Memory B cell (primary cell): ENCODE results near the gene GLS.
A peak's percentile ranks its signal among the peaks of the same experiment; 100 is the strongest.

ENCODE experiments used
- ATAC-seq: fragments of 150-1000 bp; cut with Tn5 transposase; 2 replicates; pipeline ENCODE4 v1.10.0; 2021; ENCODE audit warnings: low read depth, mild to moderate bottlenecking, moderate library complexity
- DNase-seq, 2 donors: peaks; one replicate each; pipeline ENCODE4 v3.0.0; 2022; ENCODE audit warnings: low spot score in 2 of 2
- H3K27ac Mint-ChIP-seq: one replicate; pipeline ENCODE4 v1.8.0; 2022; ENCODE audit warnings: mild to moderate bottlenecking, moderate library complexity, mixed read lengths
- H3K27me3 Mint-ChIP-seq: one replicate; pipeline ENCODE4 v1.8.0; 2022; ENCODE audit warnings: mixed read lengths
- H3K36me3 Mint-ChIP-seq: one replicate; pipeline ENCODE4 v1.8.0; 2022; ENCODE audit warnings: mild to moderate bottlenecking, mixed read lengths
- H3K4me1 Mint-ChIP-seq: one replicate; pipeline ENCODE4 v1.8.0; 2022; ENCODE audit warnings: mixed read lengths
- H3K4me3 Mint-ChIP-seq: one replicate; pipeline ENCODE4 v1.8.0; 2022; ENCODE audit warnings: mild to moderate bottlenecking, moderate library complexity, mixed read lengths
- H3K9me3 Mint-ChIP-seq: one replicate; pipeline ENCODE4 v1.8.0; 2022; ENCODE audit warnings: mixed read lengths

Gene GLS

GRCh38 chr2:190970160-190970559, 89.5 kb downstream of the GLS start:
- Mint-ChIP-seq H3K27me3 (no peaks in the 10 kb centered on the region), H3K4me1 (no peaks in the 10 kb centered on the region), H3K4me3 (no peak overlapping the region), H3K27ac (peak overlapping the region; percentile 71), H3K36me3 (peaks cover 26% of the 10 kb centered on the region), H3K9me3 (no peaks in the 10 kb centered on the region)
- no peak for ATAC-seq
- DNase-seq: no peak

DNA sequence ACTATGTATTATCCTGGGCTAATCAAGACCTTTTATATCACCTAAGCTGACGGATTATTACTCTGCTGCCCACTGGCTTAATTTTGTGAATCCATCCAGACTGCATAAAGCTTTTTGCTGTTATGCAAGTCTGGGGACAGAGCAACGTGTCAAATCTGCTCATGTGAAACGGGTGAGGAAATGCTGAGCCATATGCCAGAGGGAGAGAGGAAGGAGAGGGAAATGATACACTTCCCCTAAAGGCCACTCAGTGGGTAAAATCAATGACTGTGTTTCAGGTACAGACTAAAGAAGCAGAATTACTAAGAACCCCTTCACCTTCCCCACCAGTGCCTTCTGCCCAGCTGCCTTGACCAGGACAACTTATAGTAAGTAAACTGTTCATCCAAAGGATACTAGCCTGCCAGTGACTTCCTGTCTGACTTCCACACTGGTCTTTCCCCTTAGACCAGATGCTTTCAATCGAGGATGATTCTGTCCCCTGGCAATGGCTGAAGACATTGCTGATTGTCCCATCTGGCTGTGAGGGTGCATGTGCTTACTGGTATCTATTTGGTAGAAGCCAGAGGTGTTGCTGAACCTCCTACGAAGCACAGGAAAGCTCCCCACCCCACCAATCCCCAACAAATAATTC, 90.4 kb downstream of the GLS start:
- Mint-ChIP-seq H3K4me1 (no peaks in the 10 kb centered on the region), H3K9me3 (no peaks in the 10 kb centered on the region), H3K27me3 (no peaks in the 10 kb centered on the region), H3K36me3 (peaks cover 26% of the 10 kb centered on the region), H3K27ac (peak overlapping the region; percentile 71), H3K4me3 (no peak overlapping the region)
- DNase-seq (no peak), ATAC-seq (no peak)

GRCh38 chr2:190972213-190972612, 91.6 kb downstream of the GLS start:
- Mint-ChIP-seq H3K27ac (no peak overlapping the region), H3K36me3 (peaks cover 28% of the 10 kb centered on the region)

DNA sequence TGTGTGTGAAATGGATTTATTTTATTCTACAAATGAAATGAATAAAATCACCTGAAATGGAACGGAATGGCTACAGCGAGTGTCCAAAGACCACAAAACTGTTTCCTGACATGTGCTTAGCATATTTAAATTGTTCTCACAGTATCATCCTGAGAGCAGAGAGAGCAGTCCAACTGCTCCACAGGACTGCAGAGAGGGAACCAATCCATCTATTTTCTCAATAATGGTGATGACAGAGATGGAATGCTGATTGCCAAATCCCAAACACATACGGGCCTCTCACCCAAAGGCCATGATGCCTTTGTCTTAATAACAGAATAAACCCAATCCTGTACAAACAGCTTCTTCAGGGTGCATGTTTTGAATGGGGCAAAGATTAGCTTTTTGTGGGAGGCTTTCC, 92.2 kb downstream of the GLS start:
- peaks cover 33% of the 10 kb centered on the region for H3K36me3 Mint-ChIP-seq
- H3K4me3 Mint-ChIP-seq: no peak overlapping the region
- H3K9me3 Mint-ChIP-seq: no peaks in the 10 kb centered on the region
- no peaks in the 10 kb centered on the region for H3K27me3 Mint-ChIP-seq
- H3K27ac Mint-ChIP-seq: no peak overlapping the region
- ATAC-seq: no peak
- no peaks in the 10 kb centered on the region for H3K4me1 Mint-ChIP-seq
- no peak for DNase-seq

More at GRCh38 chr2:190972213-190972612, 91.6 kb downstream of the GLS start:
- Mint-ChIP-seq H3K4me1 (no peaks in the 10 kb centered on the region), H3K4me3 (no peak overlapping the region), H3K9me3 (no peaks in the 10 kb centered on the region), H3K27me3 (no peaks in the 10 kb centered on the region)
- no peak for DNase-seq
- ATAC-seq: no peak

DNA sequence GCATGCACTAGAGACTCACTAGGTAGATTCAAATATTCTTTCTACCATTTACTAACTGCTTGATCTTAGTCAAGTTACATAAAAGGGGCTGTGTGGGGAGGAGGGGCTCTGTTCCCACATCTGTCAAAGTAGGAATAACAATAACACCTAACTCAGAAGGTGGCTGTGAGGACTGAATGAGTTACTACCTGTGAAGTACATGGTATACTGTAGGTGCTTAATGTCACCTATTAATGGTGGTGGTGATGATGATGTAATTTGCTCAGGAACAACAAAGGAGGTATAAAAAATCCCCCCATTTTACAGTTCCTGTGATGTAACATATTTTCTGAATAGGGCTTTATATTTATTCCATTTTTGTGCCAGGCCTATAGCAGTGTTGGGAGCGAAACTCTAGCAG, 92.6 kb downstream of the GLS start:
- Mint-ChIP-seq H3K4me3 (no peak overlapping the region), H3K36me3 (peaks cover 34% of the 10 kb centered on the region), H3K9me3 (no peaks in the 10 kb centered on the region), H3K27me3 (no peaks in the 10 kb centered on the region), H3K4me1 (no peaks in the 10 kb centered on the region), H3K27ac (no peak overlapping the region)
- DNase-seq (no peak), ATAC-seq (no peak)

- H3K36me3 Mint-ChIP-seq: peaks cover 38% of the 10 kb centered on the region
- H3K4me1 Mint-ChIP-seq: no peaks in the 10 kb centered on the region
- H3K27me3 Mint-ChIP-seq: no peaks in the 10 kb centered on the region
- H3K4me3 Mint-ChIP-seq: no peak overlapping the region
- H3K9me3 Mint-ChIP-seq: no peaks in the 10 kb centered on the region
- DNase-seq (no peak), ATAC-seq (no peak)
- peak overlapping the region; percentile 47 for H3K27ac Mint-ChIP-seq
These were observed 93.4 kb downstream of the GLS start for GRCh38 chr2:190973726-190974628.

DNA sequence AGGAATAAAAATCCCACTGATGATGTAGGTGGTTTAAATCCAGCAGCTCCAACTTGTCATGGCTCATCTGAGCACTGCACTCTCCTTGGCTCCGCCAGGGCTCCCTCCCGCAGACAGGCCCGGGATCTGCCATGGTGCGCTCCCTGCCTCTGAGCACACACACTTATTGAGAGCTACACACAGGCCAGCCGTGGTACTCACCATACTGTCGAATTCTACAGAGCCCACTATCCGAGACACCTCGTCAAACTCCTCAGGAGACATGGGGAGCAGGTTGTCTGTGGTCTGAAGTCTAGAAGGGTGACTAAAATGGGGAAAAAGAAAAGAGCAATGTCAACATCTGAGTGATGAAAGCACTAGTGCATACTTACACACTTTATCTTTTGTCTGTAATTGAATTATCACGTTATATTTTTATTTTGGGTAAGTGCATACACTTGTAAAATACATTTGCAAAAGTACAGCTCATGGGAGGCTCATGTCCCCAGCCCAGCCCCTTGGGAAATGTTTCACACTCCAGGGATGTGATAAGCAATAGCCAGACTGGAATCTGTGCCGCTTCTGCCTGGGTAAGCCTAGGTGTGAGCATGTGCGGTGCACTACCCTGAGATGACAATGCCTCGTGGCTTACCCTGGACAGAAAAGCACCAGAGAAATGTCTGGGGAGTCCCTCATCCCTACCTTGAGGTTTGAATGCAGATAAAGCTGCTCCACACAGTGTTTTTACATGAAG, 94.2 kb downstream of the GLS start:
- DNase-seq (no peak), ATAC-seq (no peak)
- Mint-ChIP-seq H3K4me1 (no peaks in the 10 kb centered on the region), H3K9me3 (no peaks in the 10 kb centered on the region), H3K4me3 (no peak overlapping the region), H3K27ac (peak overlapping the region; percentile 47), H3K36me3 (peaks cover 37% of the 10 kb centered on the region), H3K27me3 (no peaks in the 10 kb centered on the region)

DNA sequence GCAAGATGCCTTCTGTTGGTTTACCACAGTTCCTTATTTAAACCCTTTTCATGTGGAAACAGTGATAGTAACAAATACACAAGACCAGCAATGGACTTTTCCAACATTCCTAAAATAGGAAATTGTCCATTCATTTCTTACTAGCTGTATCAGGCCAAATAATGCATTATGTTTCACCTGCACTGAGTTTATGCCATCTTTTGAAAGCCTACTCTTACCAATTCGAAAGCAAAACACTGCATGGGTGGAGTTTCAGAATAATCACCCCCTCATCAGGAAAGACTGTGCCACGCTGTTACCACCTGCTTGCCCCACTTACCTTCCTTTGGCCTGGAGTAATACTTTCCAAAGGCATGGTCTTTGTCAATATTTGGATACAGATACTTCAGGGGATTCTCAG, 95.9 kb downstream of the GLS start:
- peaks cover 43% of the 10 kb centered on the region for H3K36me3 Mint-ChIP-seq
- no peaks in the 10 kb centered on the region for H3K4me1 Mint-ChIP-seq
- H3K27ac Mint-ChIP-seq: peak overlapping the region; percentile 41
- no peaks in the 10 kb centered on the region for H3K9me3 Mint-ChIP-seq
- ATAC-seq: no peak
- no peaks in the 10 kb centered on the region for H3K27me3 Mint-ChIP-seq
- DNase-seq: no peak
- H3K4me3 Mint-ChIP-seq: no peak overlapping the region

DNA sequence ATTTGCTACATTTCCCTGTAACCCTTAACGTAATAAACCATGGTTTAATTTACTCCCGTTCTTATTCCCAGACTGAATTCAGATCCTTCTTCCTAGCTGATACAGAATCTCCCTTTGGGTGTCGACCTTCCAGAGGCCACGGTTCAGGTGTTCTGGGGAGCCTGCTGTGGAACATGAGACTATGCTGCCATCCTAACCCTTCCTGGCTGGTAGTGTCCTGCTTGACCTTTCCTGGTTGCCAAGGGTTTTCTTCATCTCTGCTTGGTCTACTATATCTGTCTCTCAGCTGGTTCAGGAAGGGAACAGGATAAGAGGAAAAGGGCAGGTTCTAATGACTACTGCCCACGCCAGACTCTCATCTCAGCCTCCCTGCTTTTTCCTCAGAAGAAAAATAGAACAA, 96.9 kb downstream of the GLS start:
- H3K27me3 Mint-ChIP-seq: no peaks in the 10 kb centered on the region
- H3K9me3 Mint-ChIP-seq: no peaks in the 10 kb centered on the region
- H3K27ac Mint-ChIP-seq: no peak overlapping the region
- no peaks in the 10 kb centered on the region for H3K4me1 Mint-ChIP-seq
- peaks cover 48% of the 10 kb centered on the region for H3K36me3 Mint-ChIP-seq
- ATAC-seq (no peak), DNase-seq (no peak)
- H3K4me3 Mint-ChIP-seq: no peak overlapping the region

GRCh38 chr2:190978389-190979053, 97.9 kb downstream of the GLS start:
- H3K36me3 Mint-ChIP-seq: peaks cover 53% of the 10 kb centered on the region
- ATAC-seq (no peak), DNase-seq (no peak)
- no peak overlapping the region for H3K4me3 Mint-ChIP-seq
- no peaks in the 10 kb centered on the region for H3K4me1 Mint-ChIP-seq
- no peaks in the 10 kb centered on the region for H3K9me3 Mint-ChIP-seq
- no peak overlapping the region for H3K27ac Mint-ChIP-seq
- H3K27me3 Mint-ChIP-seq: no peaks in the 10 kb centered on the region

DNA sequence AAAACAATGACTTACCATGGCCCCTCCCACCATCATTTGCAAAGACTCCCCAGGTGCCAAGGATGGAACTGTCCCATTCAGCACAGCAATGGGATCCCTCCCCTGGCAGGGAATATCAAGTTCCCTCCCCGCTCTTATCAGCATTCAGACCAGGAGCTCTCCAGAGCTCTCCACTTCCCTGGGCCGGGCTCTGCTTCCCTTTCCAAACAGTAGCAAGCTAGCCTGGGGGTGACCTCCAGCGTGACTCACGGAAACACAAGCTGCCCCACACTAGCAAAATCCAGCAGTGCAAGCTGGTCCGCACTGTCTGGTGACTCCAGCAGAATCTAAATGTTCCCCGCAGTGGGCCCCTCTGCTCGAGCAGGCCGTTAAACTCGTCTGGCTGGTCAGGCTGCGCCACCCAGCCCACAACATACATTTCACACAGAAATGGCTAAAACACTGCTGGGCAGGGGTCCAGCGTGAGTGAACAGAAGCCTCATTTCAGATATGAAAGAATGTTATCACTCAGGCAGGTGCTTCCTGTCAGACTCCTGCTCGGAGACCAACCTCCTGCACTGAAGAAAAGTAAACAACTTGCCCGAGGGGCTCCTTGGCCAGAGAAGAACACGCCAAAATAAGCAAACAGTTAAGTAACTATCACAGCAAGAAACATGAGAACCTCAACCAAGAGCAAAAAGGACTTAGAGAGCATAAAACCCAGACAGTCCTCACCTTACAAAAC, 99.4 kb downstream of the GLS start:
- peaks cover 51% of the 10 kb centered on the region for H3K36me3 Mint-ChIP-seq
- no peak overlapping the region for H3K4me3 Mint-ChIP-seq
- DNase-seq (no peak), ATAC-seq (no peak)
- H3K27me3 Mint-ChIP-seq: no peaks in the 10 kb centered on the region
- H3K9me3 Mint-ChIP-seq: no peaks in the 10 kb centered on the region
- H3K27ac Mint-ChIP-seq: peak overlapping the region; percentile 40
- H3K4me1 Mint-ChIP-seq: no peaks in the 10 kb centered on the region

GRCh38 chr2:190980630-190981209, 100.1 kb downstream of the GLS start:
- Mint-ChIP-seq H3K4me3 (no peak overlapping the region), H3K9me3 (no peaks in the 10 kb centered on the region), H3K4me1 (no peaks in the 10 kb centered on the region), H3K36me3 (peaks cover 54% of the 10 kb centered on the region), H3K27me3 (no peaks in the 10 kb centered on the region), H3K27ac (peak overlapping the region; percentile 40)
- no peak for DNase-seq
- ATAC-seq: no peak

GRCh38 chr2:190981333-190981732, 100.7 kb downstream of the GLS start:
- H3K36me3 Mint-ChIP-seq: peaks cover 57% of the 10 kb centered on the region
- H3K9me3 Mint-ChIP-seq: no peaks in the 10 kb centered on the region
- DNase-seq (no peak), ATAC-seq (no peak)
- H3K27ac Mint-ChIP-seq: peak overlapping the region; percentile 40
- H3K4me1 Mint-ChIP-seq: no peaks in the 10 kb centered on the region
- H3K4me3 Mint-ChIP-seq: no peak overlapping the region
- no peaks in the 10 kb centered on the region for H3K27me3 Mint-ChIP-seq
